NCI-H1092 treated with DMSO at 0.1 percent for 48 hours (cell line): ENCODE data around the gene CBX2.

ENCODE experiments used
- DNase-seq: peaks from one replicate; lab custom pipeline; 2025; lab: John Stamatoyannopoulos, UW

Gene CBX2

DNA sequence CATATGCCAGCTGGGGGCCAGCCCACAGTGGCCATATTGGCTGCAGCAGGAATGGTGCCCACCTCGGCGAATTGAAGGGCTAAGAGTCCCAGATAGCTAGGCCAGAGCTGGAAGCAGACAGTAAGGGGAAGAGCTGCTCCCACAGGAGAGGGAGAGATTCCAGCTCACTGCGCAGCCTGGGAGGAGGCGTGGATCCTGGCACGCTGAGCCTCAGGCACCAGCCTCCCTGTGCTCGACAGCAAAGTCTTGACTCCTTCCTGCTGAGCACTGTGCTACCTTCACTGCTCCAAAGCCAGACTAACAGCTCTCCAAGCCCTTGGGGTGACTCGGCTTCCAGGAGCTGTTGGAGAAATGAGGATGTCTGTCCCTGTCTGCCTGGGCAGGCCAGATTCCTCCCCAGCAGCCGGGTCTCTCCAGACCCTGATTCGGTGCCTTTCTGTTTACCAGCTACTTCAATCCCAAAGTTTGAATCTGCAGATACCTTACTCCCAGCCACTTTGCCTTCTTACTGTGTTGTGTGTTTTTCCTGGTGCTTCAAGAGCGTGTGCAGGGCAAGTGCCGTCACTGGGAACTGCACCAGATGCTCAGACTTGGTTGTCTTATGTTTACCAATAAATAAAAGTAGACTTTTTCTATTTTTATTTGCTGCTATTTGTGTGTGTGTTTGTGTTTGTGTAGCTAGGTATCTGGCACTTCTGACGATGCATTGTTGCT is 9.1 kb downstream of the CBX2 start:
- DNase-seq: no peak

DNA sequence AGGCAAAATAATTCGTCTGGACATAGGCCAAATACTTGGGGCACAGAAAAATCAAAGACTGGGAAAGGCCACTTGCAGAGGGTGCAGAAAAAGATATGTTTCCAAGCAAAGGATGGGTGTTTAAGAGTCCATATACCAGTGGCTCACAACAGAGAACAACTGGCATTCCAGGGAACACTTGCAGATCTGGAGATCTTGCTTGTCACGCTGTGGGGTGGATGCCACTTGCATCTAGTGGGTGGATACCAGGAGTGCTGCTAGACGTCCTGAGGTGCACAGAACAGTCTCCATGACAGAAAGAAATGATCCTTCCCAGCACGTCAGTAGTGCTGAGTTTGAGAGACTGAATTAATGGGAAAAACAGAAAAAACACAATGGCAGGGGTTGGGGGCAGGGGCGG is 10.5 kb downstream of the CBX2 start:
- no peak for DNase-seq

DNA sequence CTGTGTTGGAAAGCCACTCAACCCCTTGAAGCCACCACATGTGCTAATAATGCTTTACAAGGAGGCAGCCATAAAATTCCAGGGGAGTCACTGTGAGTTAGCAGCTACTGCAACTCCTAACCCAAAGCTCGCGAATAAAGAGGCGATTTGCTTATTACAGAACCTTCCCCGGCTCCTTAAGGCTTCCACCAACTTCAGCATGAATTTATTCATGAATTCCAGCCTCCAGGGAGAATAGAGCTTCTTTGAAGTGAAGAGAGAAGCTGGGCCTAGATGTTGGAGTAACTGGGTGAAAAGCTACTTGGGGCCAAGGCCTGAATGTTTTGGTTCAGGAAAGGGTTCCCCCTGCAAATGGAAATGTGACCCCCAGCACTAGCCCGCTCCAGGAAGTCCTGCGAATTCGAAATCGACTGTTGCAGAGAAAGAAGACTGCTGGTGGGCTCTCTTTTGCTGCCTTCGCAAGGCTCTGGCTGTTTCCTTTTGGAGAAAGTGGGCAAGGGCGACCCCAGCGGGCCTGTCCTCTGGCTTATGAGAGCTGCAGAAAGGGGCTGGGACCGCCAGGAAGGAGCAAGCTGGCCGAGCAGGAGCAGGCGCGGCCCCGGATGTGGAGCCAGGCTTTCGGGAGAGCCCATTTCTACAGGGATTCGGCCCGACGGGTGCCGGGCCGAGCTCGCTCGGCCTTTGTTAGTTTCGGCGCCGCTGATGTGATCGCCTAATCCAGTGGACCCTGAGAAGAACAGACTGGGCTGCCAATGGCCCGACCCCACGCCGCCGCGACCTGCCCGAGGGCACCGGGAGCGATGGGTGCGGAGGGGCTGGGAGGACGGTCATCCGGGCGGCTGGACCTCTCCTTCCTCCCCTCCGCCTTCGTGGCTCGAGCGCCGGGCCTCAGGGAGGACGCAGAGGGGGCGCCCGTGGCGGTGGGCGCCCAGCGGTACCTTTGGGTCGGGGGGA is 11.3 kb downstream of the CBX2 start:
- no peak for DNase-seq

DNA sequence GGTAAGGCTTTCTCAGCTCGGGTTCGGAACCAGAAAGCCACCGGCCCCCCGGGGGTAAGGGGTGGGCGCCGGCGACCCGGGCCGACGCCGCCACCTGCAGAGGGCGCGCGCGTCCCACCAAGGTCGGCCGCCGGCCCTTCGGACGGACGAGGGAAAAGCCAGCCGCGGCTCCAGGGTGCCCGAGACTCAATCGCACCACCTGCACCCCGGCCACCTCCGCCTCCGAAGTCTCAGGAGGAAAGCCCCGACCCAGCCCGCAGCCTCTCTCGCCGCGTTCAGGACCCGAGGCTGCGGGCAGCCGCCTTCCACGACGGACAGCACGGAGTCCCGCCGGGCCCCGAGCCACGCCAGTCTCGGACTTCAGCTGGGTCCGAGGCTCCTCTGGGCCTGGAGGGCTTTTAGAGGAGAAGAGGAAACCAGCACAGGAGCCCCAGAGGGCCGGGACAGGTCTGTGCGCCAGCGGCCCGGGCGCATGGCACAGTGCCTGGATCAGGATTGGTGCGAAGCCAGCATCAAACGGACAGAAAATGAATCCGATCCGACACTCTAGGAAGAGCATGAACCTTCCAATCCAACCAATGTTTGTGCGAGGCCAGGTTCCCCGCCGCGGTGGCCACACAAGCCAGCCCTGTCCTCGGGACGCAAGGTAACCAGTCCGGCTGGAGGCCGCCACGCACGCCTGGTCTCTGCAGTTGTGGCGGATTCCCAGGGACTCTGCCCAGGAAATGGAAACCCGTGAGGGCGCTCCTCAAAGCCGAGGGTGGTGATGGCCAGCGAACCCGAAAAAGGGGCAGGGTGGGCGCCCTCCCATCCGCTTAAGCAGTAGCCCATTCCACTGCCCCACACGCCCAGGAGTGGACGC is 12.2 kb downstream of the CBX2 start:
- DNase-seq: peak; percentile 22

DNA sequence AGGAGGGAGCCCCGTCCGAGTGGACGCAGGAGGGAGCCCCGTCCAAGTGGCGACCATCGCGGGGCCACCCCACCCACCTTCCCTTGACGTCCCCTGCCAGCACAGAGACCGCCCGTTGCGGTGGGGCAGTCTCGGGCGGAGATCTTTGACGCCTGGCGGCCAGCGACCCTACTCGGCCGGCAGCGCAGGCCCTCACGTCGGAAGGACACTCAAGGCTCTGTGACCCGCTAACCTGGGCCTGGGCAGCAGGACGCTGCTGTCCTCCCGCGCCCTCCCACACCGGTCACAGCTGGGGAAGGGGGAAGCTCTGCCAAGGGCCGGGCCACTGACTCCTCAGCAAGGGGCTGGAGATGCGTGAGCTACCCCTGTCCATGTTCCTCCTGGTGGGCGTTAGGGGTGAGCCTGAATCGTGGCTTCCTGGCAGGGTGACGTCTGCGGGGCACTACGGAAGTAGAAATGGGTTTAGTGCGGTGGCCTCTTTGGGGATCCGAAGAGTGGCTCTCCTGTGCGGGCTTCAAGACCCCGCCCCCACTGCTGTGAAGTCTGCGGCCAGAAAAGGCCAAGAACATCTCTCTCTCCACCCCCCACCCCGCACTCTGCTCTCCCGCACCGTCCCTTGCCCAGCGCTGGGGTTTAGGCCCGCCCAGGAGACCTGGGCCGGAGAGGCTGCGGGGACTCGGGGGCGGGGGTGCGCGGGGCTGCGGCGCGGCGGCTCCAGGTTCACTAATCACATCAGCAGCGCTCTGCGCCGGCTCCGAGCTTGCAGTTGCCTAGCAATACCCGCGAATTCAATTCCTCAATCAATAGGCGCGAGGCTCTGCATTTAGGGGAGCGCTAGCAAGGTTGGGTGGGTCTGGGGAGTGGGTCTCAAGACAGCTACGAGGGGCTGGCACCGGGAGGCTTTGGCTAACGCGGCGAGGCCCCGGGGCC is 13.1 kb downstream of the CBX2 start:
- DNase-seq: peak; percentile 19

- no peak for DNase-seq
These were observed 13.8 kb downstream of the CBX2 start for GRCh38 chr17:79791735-79792161.

GRCh38 chr17:79792341-79792871 is 14.5 kb downstream of the CBX2 start:
- DNase-seq: no peak

GRCh38 chr17:79792984-79793923 is 15.3 kb downstream of the CBX2 start:
- no peak for DNase-seq

- no peak for DNase-seq
These were observed 16.0 kb downstream of the CBX2 start for GRCh38 chr17:79793924-79794304.

- DNase-seq: no peak
These were observed 16.9 kb downstream of the CBX2 start for GRCh38 chr17:79794659-79795511.

- no peak for DNase-seq
These were observed 18.0 kb downstream of the CBX2 start for GRCh38 chr17:79795795-79796443.

DNA sequence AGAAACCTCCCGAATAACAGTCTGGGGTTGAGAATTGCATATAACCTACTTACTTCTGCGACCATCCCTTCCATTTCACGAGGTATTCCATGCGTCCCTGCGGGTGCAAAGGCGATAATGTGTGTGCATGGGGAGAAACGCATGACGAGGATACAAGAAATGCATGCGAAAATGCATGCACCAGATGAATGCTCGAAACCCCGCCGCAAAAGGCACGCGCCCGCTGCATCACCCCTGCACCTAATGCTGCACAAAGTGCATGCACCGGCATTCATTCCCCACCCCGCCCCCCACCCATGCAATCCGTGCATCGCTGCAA is 18.5 kb downstream of the CBX2 start:
- DNase-seq: no peak

GRCh38 chr17:79796763-79797491 is 19.0 kb downstream of the CBX2 start, which contains the start of gene CBX8:
Gene CBX8 (minus strand): TSS chr17:79797077. CDS start chr17:79796998, 79 bp downstream.
- DNase-seq: peak; percentile 99

- DNase-seq: peak; percentile 73
These were observed 19.7 kb downstream of the CBX2 start for GRCh38 chr17:79797492-79798298.

- peak; percentile 35 for DNase-seq
These were observed 20.6 kb downstream of the CBX2 start for GRCh38 chr17:79798299-79799173.

- DNase-seq: no peak
These were observed 21.2 kb downstream of the CBX2 start for GRCh38 chr17:79799174-79799537.
